Globus pallidus (tissue), 1 donor: ENCODE results near the gene OR4E2.
"Not testable (repeated sequence)": the region's sequence is repeated elsewhere in the genome, so short reads cannot be mapped to it uniquely, and the experiment has no call there.

Source experiments
- DNase-seq: peaks from one replicate; pipeline ENCODE4 v3.0.0-alpha.2; 2015; ENCODE audit warnings: low spot score

OR4E2 gene

GRCh38 chr14:21653331-21653885, at the start of gene OR4E2:
Gene OR4E2 (plus strand): TSS chr14:21653835. CDS start chr14:21665083, 11,248 bp downstream.
- no peak for DNase-seq

- no peak for DNase-seq
Measured at GRCh38 chr14:21612324-21612723, 41.3 kb upstream of the OR4E2 start.

GRCh38 chr14:21614240-21614639, 39.4 kb upstream of the OR4E2 start:
- DNase-seq = no peak

GRCh38 chr14:21617614-21618013, 36.0 kb upstream of the OR4E2 start:
- no peak for DNase-seq

- no peak for DNase-seq
Measured at GRCh38 chr14:21626491-21627230, 27.0 kb upstream of the OR4E2 start.

- DNase-seq = not testable (repeated sequence)
Measured at GRCh38 chr14:21630503-21630902, 23.1 kb upstream of the OR4E2 start.

GRCh38 chr14:21631084-21631483, 22.6 kb upstream of the OR4E2 start:
- DNase-seq = no peak

GRCh38 chr14:21634840-21635239, 18.8 kb upstream of the OR4E2 start, which contains the start of gene OR10G2:
Gene OR10G2 (minus strand): TSS chr14:21634940. CDS start chr14:21634842, 98 bp downstream.
- no peak for DNase-seq

GRCh38 chr14:21642683-21643082, 11.0 kb upstream of the OR4E2 start:
- no peak for DNase-seq

GRCh38 chr14:21643407-21643806, 10.2 kb upstream of the OR4E2 start:
- no peak for DNase-seq

- DNase-seq = no peak
Measured at GRCh38 chr14:21647380-21647779, 6.3 kb upstream of the OR4E2 start.

- DNase-seq = no peak
Measured at GRCh38 chr14:21652209-21652808, 1.3 kb upstream of the OR4E2 start.

- no peak for DNase-seq
Measured at GRCh38 chr14:21654215-21654614, 580 bp downstream of the OR4E2 start.

GRCh38 chr14:21656980-21657379, 3.3 kb downstream of the OR4E2 start:
- DNase-seq = no peak

GRCh38 chr14:21668377-21668776, 14.7 kb downstream of the OR4E2 start:
- no peak for DNase-seq

GRCh38 chr14:21669284-21669683, 15.6 kb downstream of the OR4E2 start:
- no peak for DNase-seq

- no peak for DNase-seq
Measured at GRCh38 chr14:21671371-21671770, 17.7 kb downstream of the OR4E2 start.

- no peak for DNase-seq
Measured at GRCh38 chr14:21672116-21672515, 18.5 kb downstream of the OR4E2 start.

GRCh38 chr14:21673718-21674117, 20.1 kb downstream of the OR4E2 start, which contains the start of gene OR4E1:
Gene OR4E1 (minus strand): TSS chr14:21673818. CDS start chr14:21670935, 2,883 bp downstream.
- no peak for DNase-seq

- no peak for DNase-seq
Measured at GRCh38 chr14:21675566-21675965, 21.9 kb downstream of the OR4E2 start.

GRCh38 chr14:21680072-21680471, 26.4 kb downstream of the OR4E2 start:
- no peak for DNase-seq

- DNase-seq = no peak
Measured at GRCh38 chr14:21686468-21686867, 32.8 kb downstream of the OR4E2 start.

- no peak for DNase-seq
Measured at GRCh38 chr14:21694425-21694824, 40.8 kb downstream of the OR4E2 start.
